HepG2 (cell line): ENCODE measurements around the gene ZFP36L2. TPM values are rescaled to one million over a fixed set of nuclear protein-coding genes. Genes with fewer than 3 reads are reported as not detected.

ENCODE experiments used
- FLYWCH1 ChIP-seq: sonication (generic); formaldehyde crosslinking; IDR thresholded peaks from 2 replicates; pipeline ENCODE4 v1.8.1; 2023; ENCODE audit warnings: mild to moderate bottlenecking, missing genetic modification reagents
- HNF1A ChIP-seq, 2 experiments: sonication (generic) in 1 of 2; formaldehyde crosslinking in 1 of 2; IDR thresholded peaks; 2 replicates each; pipeline versions ENCODE4 v1.4.0 to v1.6.1; 2016 to 2020; ENCODE audit warnings: borderline replicate concordance in 1 of 2, low read depth in 1 of 2, mild to moderate bottlenecking in 1 of 2, missing genetic modification reagents in 1 of 2
- PAF1 ChIP-seq: IDR thresholded peaks from 2 replicates; pipeline ENCODE4 v1.6.1; 2016; ENCODE audit warnings: missing genetic modification reagents, missing compliant biosample characterization
- ZNF121 ChIP-seq: sonication (generic); formaldehyde crosslinking; IDR thresholded peaks from 2 replicates; pipeline ENCODE4 v1.5.0; 2020; ENCODE audit warnings: mild to moderate bottlenecking, missing genetic modification reagents
- ZNF362 ChIP-seq: sonication (generic); formaldehyde crosslinking; IDR thresholded peaks from 2 replicates; pipeline ENCODE4 v1.4.0; 2020; ENCODE audit warnings: missing genetic modification reagents, mild to moderate bottlenecking, borderline replicate concordance
- ZNF564 ChIP-seq: sonication (generic); formaldehyde crosslinking; IDR thresholded peaks from 2 replicates; pipeline ENCODE4 v1.8.1; 2023; ENCODE audit warnings: mild to moderate bottlenecking, missing genetic modification reagents
- ZNF780A ChIP-seq: sonication (generic); formaldehyde crosslinking; IDR thresholded peaks from 2 replicates; pipeline ENCODE4 v1.8.0; 2022; ENCODE audit warnings: mild to moderate bottlenecking, missing genetic modification reagents, moderate library complexity
- ZNF883 ChIP-seq: sonication (generic); formaldehyde crosslinking; IDR thresholded peaks from 2 replicates; pipeline ENCODE4 v1.5.1; 2020; ENCODE audit warnings: mild to moderate bottlenecking, missing genetic modification reagents; ENCODE audit errors: not compliant biosample characterization
- polyA plus RNA-seq, 8 experiments: library from polyadenylated mRNA; depleted of rRNA in 3 of 8; stranded (reverse) in 7 of 8; unstranded in 1 of 8; fragments of >200 nt; fragmentation: Illumina TruSeq in 4 of 8; extraction: Trizol in 4 of 8; gene quantifications; 2 replicates each; pipeline versions ENCODE4 v1.2.1 to v1.2.3, GENCODE V29; 2011 to 2016; ENCODE audit warnings: low read depth in 4 of 8, missing spikeins in 1 of 8, mixed read lengths in 1 of 8; ENCODE audit not compliant: insufficient read depth in 1 of 8
- total RNA-seq, 5 experiments: library from RNA; depleted of rRNA; stranded (reverse); fragments of >200 nt; fragmentation: Illumina TruSeq; extraction: Trizol; gene quantifications; 2 replicates each; pipeline ENCODE4 v1.2.3, GENCODE V29; 2016; ENCODE audit warnings: low read depth in 1 of 5
- TF ChIP-seq, protein P1 (sequence below): sonication (generic); formaldehyde crosslinking; IDR thresholded peaks from 2 replicates; pipeline ENCODE4 v1.4.0; 2020; ENCODE audit warnings: missing genetic modification reagents
- TF ChIP-seq, protein P2 (sequence below): sonication (generic); formaldehyde crosslinking; IDR thresholded peaks from 2 replicates; pipeline ENCODE4 v1.4.0; 2020; ENCODE audit warnings: missing genetic modification reagents, borderline replicate concordance
- TF ChIP-seq, protein P3 (sequence below): sonication (generic); formaldehyde crosslinking; IDR thresholded peaks from 2 replicates; pipeline ENCODE4 v1.5.1; 2020; ENCODE audit warnings: mild to moderate bottlenecking, missing genetic modification reagents

ZFP36L2 gene
- total and polyA plus RNA-seq, 2 of the 13 experiments (the other 11 are each of a cell fraction or from before 2014, with no cell fraction given): 11.2 to 21.8 TPM

DNA sequence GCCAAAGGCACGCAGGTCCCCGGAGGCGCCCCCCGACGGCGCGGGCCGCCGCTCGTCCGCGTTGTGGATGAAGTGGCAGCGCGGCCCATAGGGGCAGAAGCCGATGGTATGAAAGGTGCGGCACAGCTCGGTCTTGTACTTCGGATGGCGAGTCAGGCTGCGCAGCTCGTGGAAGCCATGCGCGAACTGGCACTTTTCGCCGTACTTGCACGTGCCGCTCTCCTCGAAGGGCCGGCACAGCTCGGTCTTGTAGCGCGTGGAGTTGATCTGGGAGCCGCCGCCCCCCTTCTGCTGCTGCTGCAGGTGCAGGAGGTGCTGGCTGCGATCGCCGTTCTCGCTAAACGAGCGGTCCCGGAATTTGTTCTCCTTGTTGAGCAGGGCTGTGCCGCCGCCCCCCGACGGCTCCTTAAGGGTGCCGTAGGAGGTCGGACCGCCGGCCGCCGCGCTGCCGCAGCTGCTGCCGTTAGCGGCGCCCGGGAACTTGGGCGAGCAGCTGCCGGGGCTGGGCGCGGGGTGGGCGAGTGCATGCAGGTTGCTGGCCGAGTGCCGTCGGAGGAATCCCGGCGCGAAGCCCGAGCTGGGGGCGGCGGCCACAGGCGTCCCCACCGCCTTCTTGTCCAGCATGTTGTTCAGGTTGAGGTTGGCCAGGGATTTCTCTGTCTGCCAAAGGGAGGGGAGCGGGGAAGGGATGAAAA, 1.2 kb downstream of the ZFP36L2 start (continued):
- TF ChIP-seq ZNF362 (CRISPR knock-in tag) (no peak), ZNF564 (peak; percentile 15; the same call in 1 of the 2 replicates), ZNF780A (CRISPR knock-in tag) (peak; percentile 31; the same call in 1 of the 2 replicates), ZNF121 (CRISPR knock-in tag) (no peak), HNF1A (IDR thresholded peaks at IDR 0.05; ENCODE audit: low read depth) (no peak; the same call in 1 of the 2 replicates), HNF1A (CRISPR knock-in tag; IDR thresholded peaks at IDR 0.05; ENCODE audit: borderline replicate concordance) (0 out of 2 replicates have a peak, but pooled peaks have one; percentile 4), ZNF883 (CRISPR knock-in tag) (peak; percentile 84), FLYWCH1 (no peak), PAF1 (CRISPR knock-in tag) (no peak; the same call in 1 of the 2 replicates)
- TF ChIP-seq, protein P1, sequence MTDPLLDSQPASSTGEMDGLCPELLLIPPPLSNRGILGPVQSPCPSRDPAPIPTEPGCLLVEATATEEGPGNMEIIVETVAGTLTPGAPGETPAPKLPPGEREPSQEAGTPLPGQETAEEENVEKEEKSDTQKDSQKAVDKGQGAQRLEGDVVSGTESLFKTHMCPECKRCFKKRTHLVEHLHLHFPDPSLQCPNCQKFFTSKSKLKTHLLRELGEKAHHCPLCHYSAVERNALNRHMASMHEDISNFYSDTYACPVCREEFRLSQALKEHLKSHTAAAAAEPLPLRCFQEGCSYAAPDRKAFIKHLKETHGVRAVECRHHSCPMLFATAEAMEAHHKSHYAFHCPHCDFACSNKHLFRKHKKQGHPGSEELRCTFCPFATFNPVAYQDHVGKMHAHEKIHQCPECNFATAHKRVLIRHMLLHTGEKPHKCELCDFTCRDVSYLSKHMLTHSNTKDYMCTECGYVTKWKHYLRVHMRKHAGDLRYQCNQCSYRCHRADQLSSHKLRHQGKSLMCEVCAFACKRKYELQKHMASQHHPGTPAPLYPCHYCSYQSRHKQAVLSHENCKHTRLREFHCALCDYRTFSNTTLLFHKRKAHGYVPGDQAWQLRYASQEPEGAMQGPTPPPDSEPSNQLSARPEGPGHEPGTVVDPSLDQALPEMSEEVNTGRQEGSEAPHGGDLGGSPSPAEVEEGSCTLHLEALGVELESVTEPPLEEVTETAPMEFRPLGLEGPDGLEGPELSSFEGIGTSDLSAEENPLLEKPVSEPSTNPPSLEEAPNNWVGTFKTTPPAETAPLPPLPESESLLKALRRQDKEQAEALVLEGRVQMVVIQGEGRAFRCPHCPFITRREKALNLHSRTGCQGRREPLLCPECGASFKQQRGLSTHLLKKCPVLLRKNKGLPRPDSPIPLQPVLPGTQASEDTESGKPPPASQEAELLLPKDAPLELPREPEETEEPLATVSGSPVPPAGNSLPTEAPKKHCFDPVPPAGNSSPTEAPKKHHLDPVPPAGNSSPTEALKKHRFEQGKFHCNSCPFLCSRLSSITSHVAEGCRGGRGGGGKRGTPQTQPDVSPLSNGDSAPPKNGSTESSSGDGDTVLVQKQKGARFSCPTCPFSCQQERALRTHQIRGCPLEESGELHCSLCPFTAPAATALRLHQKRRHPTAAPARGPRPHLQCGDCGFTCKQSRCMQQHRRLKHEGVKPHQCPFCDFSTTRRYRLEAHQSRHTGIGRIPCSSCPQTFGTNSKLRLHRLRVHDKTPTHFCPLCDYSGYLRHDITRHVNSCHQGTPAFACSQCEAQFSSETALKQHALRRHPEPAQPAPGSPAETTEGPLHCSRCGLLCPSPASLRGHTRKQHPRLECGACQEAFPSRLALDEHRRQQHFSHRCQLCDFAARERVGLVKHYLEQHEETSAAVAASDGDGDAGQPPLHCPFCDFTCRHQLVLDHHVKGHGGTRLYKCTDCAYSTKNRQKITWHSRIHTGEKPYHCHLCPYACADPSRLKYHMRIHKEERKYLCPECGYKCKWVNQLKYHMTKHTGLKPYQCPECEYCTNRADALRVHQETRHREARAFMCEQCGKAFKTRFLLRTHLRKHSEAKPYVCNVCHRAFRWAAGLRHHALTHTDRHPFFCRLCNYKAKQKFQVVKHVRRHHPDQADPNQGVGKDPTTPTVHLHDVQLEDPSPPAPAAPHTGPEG (CRISPR knock-in tag): no peak
- TF ChIP-seq, protein P2, sequence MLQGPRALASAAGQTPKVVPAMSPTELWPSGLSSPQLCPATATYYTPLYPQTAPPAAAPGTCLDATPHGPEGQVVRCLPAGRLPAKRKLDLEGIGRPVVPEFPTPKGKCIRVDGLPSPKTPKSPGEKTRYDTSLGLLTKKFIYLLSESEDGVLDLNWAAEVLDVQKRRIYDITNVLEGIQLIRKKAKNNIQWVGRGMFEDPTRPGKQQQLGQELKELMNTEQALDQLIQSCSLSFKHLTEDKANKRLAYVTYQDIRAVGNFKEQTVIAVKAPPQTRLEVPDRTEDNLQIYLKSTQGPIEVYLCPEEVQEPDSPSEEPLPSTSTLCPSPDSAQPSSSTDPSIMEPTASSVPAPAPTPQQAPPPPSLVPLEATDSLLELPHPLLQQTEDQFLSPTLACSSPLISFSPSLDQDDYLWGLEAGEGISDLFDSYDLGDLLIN (CRISPR knock-in tag): no peak
- TF ChIP-seq, protein P3, sequence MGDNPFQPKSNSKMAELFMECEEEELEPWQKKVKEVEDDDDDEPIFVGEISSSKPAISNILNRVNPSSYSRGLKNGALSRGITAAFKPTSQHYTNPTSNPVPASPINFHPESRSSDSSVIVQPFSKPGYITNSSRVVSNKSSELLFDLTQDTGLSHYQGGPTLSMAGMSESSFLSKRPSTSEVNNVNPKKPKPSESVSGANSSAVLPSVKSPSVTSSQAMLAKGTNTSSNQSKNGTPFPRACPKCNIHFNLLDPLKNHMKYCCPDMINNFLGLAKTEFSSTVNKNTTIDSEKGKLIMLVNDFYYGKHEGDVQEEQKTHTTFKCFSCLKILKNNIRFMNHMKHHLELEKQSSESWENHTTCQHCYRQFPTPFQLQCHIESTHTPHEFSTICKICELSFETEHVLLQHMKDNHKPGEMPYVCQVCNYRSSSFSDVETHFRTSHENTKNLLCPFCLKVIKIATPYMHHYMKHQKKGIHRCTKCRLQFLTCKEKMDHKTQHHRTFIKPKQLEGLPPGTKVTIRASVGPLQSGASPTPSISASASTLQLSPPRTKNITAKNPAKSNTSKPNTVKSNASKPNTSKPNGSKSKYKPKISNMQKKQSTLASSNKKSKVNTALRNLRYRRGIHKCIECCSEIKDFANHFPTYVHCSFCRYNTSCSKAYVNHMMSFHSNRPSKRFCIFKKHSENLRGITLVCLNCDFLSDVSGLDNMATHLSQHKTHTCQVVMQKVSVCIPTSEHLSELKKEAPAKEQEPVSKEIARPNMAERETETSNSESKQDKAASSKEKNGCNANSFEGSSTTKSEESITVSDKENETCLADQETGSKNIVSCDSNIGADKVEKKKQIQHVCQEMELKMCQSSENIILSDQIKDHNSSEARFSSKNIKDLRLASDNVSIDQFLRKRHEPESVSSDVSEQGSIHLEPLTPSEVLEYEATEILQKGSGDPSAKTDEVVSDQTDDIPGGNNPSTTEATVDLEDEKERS (CRISPR knock-in tag): no peak
